Muscle layer of duodenum (tissue), 2 donors: ENCODE results near the gene SLC16A4.

Experiments used
- H3K27ac ChIP-seq: one replicate; pipeline ENCODE4 v1.7.0; 2013; ENCODE audit warnings: mild to moderate bottlenecking, low read length
- H3K27me3 ChIP-seq: one replicate; pipeline ENCODE4 v1.7.0; 2013; ENCODE audit warnings: low read depth, mild to moderate bottlenecking, control low read depth, low read length
- H3K36me3 ChIP-seq, 2 donors: one replicate each; pipeline ENCODE4 v1.7.0; 2013; ENCODE audit warnings: low read length in 2 of 2, control low read depth in 1 of 2, mild to moderate bottlenecking in 1 of 2; ENCODE audit not compliant: insufficient read depth in 2 of 2, control insufficient read depth in 1 of 2
- H3K4me1 ChIP-seq, 2 donors: one replicate each; pipeline ENCODE4 v1.7.0; 2013; ENCODE audit warnings: low read length in 2 of 2, mild to moderate bottlenecking in 2 of 2, control low read depth in 1 of 2, moderate library complexity in 1 of 2; ENCODE audit not compliant: insufficient read depth in 2 of 2, control insufficient read depth in 1 of 2
- H3K4me3 ChIP-seq, 2 donors: one replicate each; pipeline ENCODE4 v1.7.0; 2013; ENCODE audit warnings: low read length in 2 of 2, low read depth in 1 of 2, mild to moderate bottlenecking in 1 of 2
- H3K9me3 ChIP-seq, 2 donors: one replicate each; pipeline ENCODE4 v1.7.0; 2013; ENCODE audit warnings: low read length in 2 of 2, control low read depth in 1 of 2, mild to moderate bottlenecking in 1 of 2; ENCODE audit not compliant: control insufficient read depth in 1 of 2
- donor health status: healthy.

The SLC16A4 gene

GRCh38 chr1:110321846-110322245 is 69.0 kb downstream of the SLC16A4 start:
- Histone ChIP-seq H3K4me3 (no peak overlapping the region), H3K9me3 (no peaks in the 10 kb centered on the region), H3K27me3 (no peaks in the 10 kb centered on the region), H3K27ac (no peak overlapping the region), H3K36me3 (no peaks in the 10 kb centered on the region), H3K4me1 (no peaks in the 10 kb centered on the region)

DNA sequence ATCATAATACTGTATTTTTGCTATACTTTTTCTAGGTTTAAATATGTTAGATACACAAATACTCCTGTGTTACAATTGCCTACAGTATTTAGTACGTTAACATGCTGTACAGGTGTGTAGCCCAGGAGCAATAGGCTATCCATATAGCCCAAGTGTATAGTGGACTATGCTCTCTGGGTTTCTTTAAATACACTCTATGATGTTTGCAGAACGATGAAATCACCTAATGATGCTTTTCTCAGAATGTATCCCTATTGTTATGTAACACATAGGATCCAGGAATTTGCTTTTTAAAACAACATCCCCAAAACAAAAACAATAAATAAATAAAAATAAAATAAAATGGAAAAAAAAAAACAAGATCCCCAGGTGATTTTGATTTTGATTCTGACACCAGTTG is 69.8 kb downstream of the SLC16A4 start:
- H3K36me3 ChIP-seq = no peaks in the 10 kb centered on the region
- no peak overlapping the region for H3K4me3 ChIP-seq
- H3K27me3 ChIP-seq = no peaks in the 10 kb centered on the region
- no peaks in the 10 kb centered on the region for H3K4me1 ChIP-seq
- H3K9me3 ChIP-seq = no peaks in the 10 kb centered on the region
- no peak overlapping the region for H3K27ac ChIP-seq

- Histone ChIP-seq H3K27me3 (no peaks in the 10 kb centered on the region), H3K27ac (no peak overlapping the region), H3K4me3 (no peak overlapping the region), H3K4me1 (no peaks in the 10 kb centered on the region), H3K36me3 (no peaks in the 10 kb centered on the region), H3K9me3 (no peaks in the 10 kb centered on the region)
Observed at GRCh38 chr1:110320168-110320518, 70.7 kb downstream of the SLC16A4 start.

DNA sequence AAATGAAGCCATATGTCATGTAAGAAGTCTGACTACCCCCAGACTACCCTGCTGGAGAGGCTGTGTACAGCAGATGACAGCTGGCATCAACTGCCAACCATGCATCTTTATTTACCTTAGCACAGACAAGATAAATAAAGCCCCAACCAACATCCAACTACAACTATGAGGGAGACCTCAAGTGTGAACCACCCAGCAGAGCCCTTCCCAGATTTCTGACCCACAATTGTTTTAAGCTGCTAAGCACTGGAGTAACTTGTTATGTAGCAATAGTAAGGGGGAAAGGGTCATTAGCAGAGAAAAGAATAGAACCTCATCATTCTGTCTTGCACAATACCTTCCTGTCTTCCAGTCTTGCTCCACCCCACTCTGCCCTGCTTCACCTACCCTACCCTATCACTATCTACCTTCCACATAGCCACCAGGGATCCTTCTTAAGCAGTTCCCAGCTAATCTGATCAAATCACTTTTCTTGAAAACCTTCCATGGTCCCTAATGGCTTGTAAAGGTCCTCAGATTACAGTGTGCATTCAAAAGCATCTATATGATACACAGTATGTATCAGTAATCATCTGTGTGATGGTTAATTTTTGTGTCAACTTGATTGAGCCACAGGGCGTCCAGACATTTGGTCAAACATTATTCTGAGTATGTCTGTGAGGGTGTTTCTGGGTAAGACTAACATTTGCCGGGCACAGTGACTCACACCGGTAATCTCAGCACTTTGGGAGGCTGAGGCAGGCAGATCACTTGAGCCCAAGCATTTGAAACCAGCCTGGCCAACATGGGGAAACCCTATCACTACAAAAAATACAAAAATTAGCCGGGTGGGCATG is 71.3 kb downstream of the SLC16A4 start:
- Histone ChIP-seq H3K9me3 (no peaks in the 10 kb centered on the region), H3K4me3 (no peak overlapping the region), H3K36me3 (no peaks in the 10 kb centered on the region), H3K27ac (peak overlapping the region; percentile 11), H3K27me3 (no peaks in the 10 kb centered on the region), H3K4me1 (no peaks in the 10 kb centered on the region)

- no peaks in the 10 kb centered on the region for H3K9me3 ChIP-seq
- H3K4me1 ChIP-seq = no peaks in the 10 kb centered on the region
- no peak overlapping the region for H3K27ac ChIP-seq
- H3K27me3 ChIP-seq = no peaks in the 10 kb centered on the region
- H3K36me3 ChIP-seq = no peaks in the 10 kb centered on the region
- no peak overlapping the region for H3K4me3 ChIP-seq
Observed at GRCh38 chr1:110318046-110318445, 72.8 kb downstream of the SLC16A4 start.

GRCh38 chr1:110316735-110317134 is 74.1 kb downstream of the SLC16A4 start:
- Histone ChIP-seq H3K4me3 (no peak overlapping the region), H3K27ac (no peak overlapping the region), H3K4me1 (no peaks in the 10 kb centered on the region), H3K27me3 (no peaks in the 10 kb centered on the region), H3K9me3 (no peaks in the 10 kb centered on the region), H3K36me3 (no peaks in the 10 kb centered on the region)
